ENCODE measurements around the gene CCDC158. TPM values are rescaled to one million over a fixed set of nuclear protein-coding genes. Genes with fewer than 3 reads are reported as not detected.
A peak's percentile ranks its signal among the peaks of the same experiment; 100 is the strongest.

CCDC158 gene
- total and polyA plus RNA-seq, 11 donors = 0.01 to 0.75 (median 0.23) TPM; not detected in 2

- intact Hi-C loops (cut with DNase I) = loop anchor here in 4 of 10 donors (5.0 to 10.0 kb wide), 4 partner anchors 63 to 203 kb away; partner anchors contain the start of gene STBD1 (in 2 of the 4)
- peak in 2 of 4 donors; percentile 26 to 55 for ATAC-seq
These were observed 43.0 kb downstream of the CCDC158 start for GRCh38 chr4:76377911-76378310.

GRCh38 chr4:76377481-76377901 lies 43.5 kb downstream of the CCDC158 start:
- TF ChIP-seq CTCF (IDR thresholded peaks at IDR 0.05) (no peak), POLR2A (IDR thresholded peaks at IDR 0.05) (no peak)
- intact Hi-C loops (cut with DNase I) = loop anchor here in 4 of 10 donors (5.0 to 10.0 kb wide), 4 partner anchors 63 to 203 kb away; partner anchors contain the start of gene STBD1 (in 2 of the 4)
- no peak overlapping the region for H3K4me3 ChIP-seq
- no peak overlapping the region for H3K27ac ChIP-seq
- no peaks in the 10 kb centered on the region for H3K36me3 ChIP-seq
- no peaks in the 10 kb centered on the region for H3K27me3 ChIP-seq
- H3K4me1 ChIP-seq = peaks cover 0 to 9% (median 6%) of the 10 kb centered on the region in 12 donors
- WGBS, 4 donors = 49 to 64% (median 58%) methylated on average over 3 to 4 of the region's 4 CpGs
- DNase-seq (no peak), ATAC-seq (peak in 2 of 4 donors; percentile 54 to 88)
- H3K9me3 ChIP-seq = peaks cover 0 to 9% (median 0%) of the 10 kb centered on the region in 12 donors

More at GRCh38 chr4:76377911-76378310, 43.0 kb downstream of the CCDC158 start:
- H3K9me3 ChIP-seq = peaks cover 0 to 9% (median 0%) of the 10 kb centered on the region in 12 donors
- H3K4me1 ChIP-seq = peaks cover 0 to 9% (median 6%) of the 10 kb centered on the region in 12 donors
- no peak overlapping the region for H3K4me3 ChIP-seq
- H3K27me3 ChIP-seq = no peaks in the 10 kb centered on the region
- H3K27ac ChIP-seq = no peak overlapping the region
- 22 to 32% (median 28%) methylated on average over 5 of the region's 5 CpGs for WGBS, 4 donors
- TF ChIP-seq CTCF (IDR thresholded peaks at IDR 0.05) (peak in 11 of 12 donors; percentile 19 to 52 (median 41)), POLR2A (IDR thresholded peaks at IDR 0.05) (no peak)
- no peak for DNase-seq
- H3K36me3 ChIP-seq = no peaks in the 10 kb centered on the region

GRCh38 chr4:76376534-76376933 lies 44.4 kb downstream of the CCDC158 start:
- no peaks in the 10 kb centered on the region for H3K36me3 ChIP-seq
- TF ChIP-seq POLR2A (IDR thresholded peaks at IDR 0.05) (no peak), CTCF (IDR thresholded peaks at IDR 0.05) (no peak)

GRCh38 chr4:76375703-76376102 lies 45.2 kb downstream of the CCDC158 start:
- H3K27me3 ChIP-seq = no peaks in the 10 kb centered on the region
- peaks cover 0 to 9% (median 6%) of the 10 kb centered on the region in 12 donors for H3K4me1 ChIP-seq
- WGBS, 4 donors = 85 to 91% (median 86%) methylated on average over 1 of the region's 1 CpG
- H3K4me3 ChIP-seq = no peak overlapping the region
- ATAC-seq (no peak), DNase-seq (no peak)
- peaks cover 0 to 5% (median 0%) of the 10 kb centered on the region in 12 donors for H3K9me3 ChIP-seq
- no peak overlapping the region for H3K27ac ChIP-seq
- H3K36me3 ChIP-seq = no peaks in the 10 kb centered on the region
- no peak for TF ChIP-seq POLR2A (IDR thresholded peaks at IDR 0.05)
- TF ChIP-seq CTCF (IDR thresholded peaks at IDR 0.05) = no peak
- intact Hi-C loops (cut with DNase I) = loop anchor here in 4 of 10 donors (5.0 to 10.0 kb wide), 4 partner anchors 61 to 201 kb away; partner anchors contain the start of gene STBD1 (in 2 of the 4)

More at GRCh38 chr4:76376534-76376933, 44.4 kb downstream of the CCDC158 start:
- Histone ChIP-seq H3K27me3 (no peaks in the 10 kb centered on the region), H3K9me3 (peaks cover 0 to 9% (median 0%) of the 10 kb centered on the region in 12 donors), H3K27ac (no peak overlapping the region), H3K4me1 (peaks cover 0 to 9% (median 6%) of the 10 kb centered on the region in 12 donors), H3K4me3 (no peak overlapping the region)
- intact Hi-C loops (cut with DNase I) = loop anchor here in 4 of 10 donors (5.0 to 10.0 kb wide), 4 partner anchors 62 to 202 kb away; partner anchors contain the start of gene STBD1 (in 2 of the 4)
- WGBS, 4 donors = 91 to 99% (median 95%) methylated on average over 1 of the region's 1 CpG
- ATAC-seq = no peak
- no peak for DNase-seq

All from heart left ventricle (tissue), 16 donors.